ENCODE measurements around the gene TECPR2. TPM values are rescaled to one million over a fixed set of nuclear protein-coding genes. Genes with fewer than 3 reads are reported as not detected.

The TECPR2 gene
- total RNA-seq, 1 experiment from 2014 or later = 21.3 TPM

- TF ChIP-seq HMGXB4 (CRISPR knock-in tag; IDR thresholded peaks at IDR 0.05) = no peak
These were observed 29.4 kb upstream of the TECPR2 start (continued) for GRCh38 chr14:102333390-102333789.

- no peak overlapping the region for H3K4me3 Mint-ChIP-seq
- ChIA-PET POLR2A (interaction anchor here (0.8 kb wide), 1 partner anchor 151 kb away, joined by 3 read pairs; no protein-coding TSS in a partner anchor), CTCF (interaction anchor here (0.9 kb wide), 1 partner anchor 20 kb away, joined by 3 read pairs; no protein-coding TSS in a partner anchor)
- DNase-seq (ENCODE audit: low spot score) (no peak), ATAC-seq (no peak)
- H3K36me3 Mint-ChIP-seq = peaks cover 35% of the 10 kb centered on the region
- TF ChIP-seq FOXP1 (CRISPR knock-in tag; IDR thresholded peaks at IDR 0.05; ENCODE audit: borderline replicate concordance) (no peak), ZNF138 (CRISPR knock-in tag; conservative IDR thresholded peaks at IDR 0.05) (no peak), ZNF423 (CRISPR knock-in tag; IDR thresholded peaks at IDR 0.05) (no peak), ZNF671 (CRISPR knock-in tag; IDR thresholded peaks at IDR 0.05) (no peak), CDX4 (CRISPR knock-in tag; IDR thresholded peaks at IDR 0.05; ENCODE audit: borderline replicate concordance) (no peak), ESRRA (CRISPR knock-in tag; IDR thresholded peaks at IDR 0.05; ENCODE audit: borderline replicate concordance) (no peak), MXD4 (CRISPR knock-in tag; IDR thresholded peaks at IDR 0.05; ENCODE audit: borderline replicate concordance) (no peak), AFF4 (CRISPR knock-in tag; IDR thresholded peaks at IDR 0.05; ENCODE audit: borderline replicate concordance) (no peak), USF2 (CRISPR knock-in tag; IDR thresholded peaks at IDR 0.05) (no peak), ELF4 (CRISPR knock-in tag; IDR thresholded peaks at IDR 0.05; ENCODE audit: low read depth) (no peak), CBFB (CRISPR knock-in tag; IDR thresholded peaks at IDR 0.05; ENCODE audit: low read depth) (no peak), ZNF317 (CRISPR knock-in tag; IDR thresholded peaks at IDR 0.05; ENCODE audit: borderline replicate concordance, low read depth) (no peak), NR2C2 (CRISPR knock-in tag; IDR thresholded peaks at IDR 0.05) (no peak), NFE2L1 (CRISPR knock-in tag; IDR thresholded peaks at IDR 0.05) (no peak), SMAD4 (CRISPR knock-in tag; IDR thresholded peaks at IDR 0.05) (no peak)
- no peaks in the 10 kb centered on the region for H3K27me3 Mint-ChIP-seq (ENCODE audit: low read depth)
- H3K4me1 Mint-ChIP-seq = no peaks in the 10 kb centered on the region; the same call in 1 of the 2 replicates
- H3K9me3 Mint-ChIP-seq = no peaks in the 10 kb centered on the region
- peak overlapping the region; percentile 14 for H3K27ac Mint-ChIP-seq
These were observed 28.7 kb upstream of the TECPR2 start for GRCh38 chr14:102333795-102334705.
